Mesenchymal stem cell (in vitro differentiated cells and primary cell): ENCODE measurements around the gene COL4A2.

ENCODE experiments used
- DNase-seq: peaks from one replicate; pipeline ENCODE4 v3.0.0-alpha.2; 2013
- H2AFZ ChIP-seq: one replicate; pipeline ENCODE4 v1.6.1; 2013; ENCODE audit warnings: low read depth, mild to moderate bottlenecking, control low read depth, inconsistent platforms, low read length, moderate library complexity
- H2AK5ac ChIP-seq: 2 replicates; pipeline ENCODE4 v1.6.1; 2013; ENCODE audit warnings: low read length, moderate library complexity, mild to moderate bottlenecking, inconsistent platforms; ENCODE audit not compliant: severe bottlenecking
- H2BK120ac ChIP-seq: one replicate; pipeline ENCODE4 v1.6.1; 2013; ENCODE audit warnings: low read depth, mild to moderate bottlenecking, inconsistent platforms, low read length, moderate library complexity
- H2BK12ac ChIP-seq, 2 experiments: one replicate each; pipeline ENCODE4 v1.6.1; 2013; ENCODE audit warnings: inconsistent platforms in 2 of 2, low read length in 2 of 2, mild to moderate bottlenecking in 2 of 2, moderate library complexity in 2 of 2, control low read depth in 1 of 2
- H2BK15ac ChIP-seq: one replicate; pipeline ENCODE4 v1.6.1; 2013; ENCODE audit warnings: mild to moderate bottlenecking, low read depth, inconsistent platforms; ENCODE audit not compliant: poor library complexity, severe bottlenecking
- H2BK5ac ChIP-seq: 2 replicates; pipeline ENCODE4 v1.6.1; 2013; ENCODE audit warnings: low read depth, mild to moderate bottlenecking, low read length, control low read depth, inconsistent platforms; ENCODE audit not compliant: poor library complexity, severe bottlenecking
- H3K14ac ChIP-seq, 2 experiments: one replicate each; pipeline ENCODE4 v1.6.1; 2013; ENCODE audit warnings: inconsistent platforms in 2 of 2, low read length in 2 of 2, control low read depth in 1 of 2, mild to moderate bottlenecking in 1 of 2, moderate library complexity in 1 of 2
- H3K18ac ChIP-seq, 2 experiments: one replicate each; pipeline ENCODE4 v1.6.1; 2013; ENCODE audit warnings: inconsistent platforms in 2 of 2, low read length in 2 of 2, control low read depth in 1 of 2, low read depth in 1 of 2, mild to moderate bottlenecking in 1 of 2
- H3K23ac ChIP-seq, 2 experiments: one replicate each; pipeline ENCODE4 v1.6.1; 2013; ENCODE audit warnings: inconsistent platforms in 2 of 2, low read length in 2 of 2, mild to moderate bottlenecking in 2 of 2, moderate library complexity in 2 of 2, control low read depth in 1 of 2
- H3K27ac ChIP-seq: 2 replicates; pipeline ENCODE4 v1.5.1; 2013; ENCODE audit warnings: mild to moderate bottlenecking, moderate library complexity, low read length, control low read depth, inconsistent platforms; ENCODE audit not compliant: poor library complexity, severe bottlenecking
- H3K27me3 ChIP-seq, 2 experiments: 2 replicates each; pipeline versions ENCODE4 v1.6.1 to v1.7.0; 2013; ENCODE audit warnings: low read length in 2 of 2, mild to moderate bottlenecking in 2 of 2, moderate library complexity in 2 of 2, control low read depth in 1 of 2, inconsistent platforms in 1 of 2; ENCODE audit not compliant: control insufficient read depth in 1 of 2, insufficient read depth in 1 of 2
- H3K36me3 ChIP-seq, 2 experiments: 2 replicates each; pipeline versions ENCODE4 v1.6.1 to v1.7.0; 2013; ENCODE audit warnings: low read length in 2 of 2, control low read depth in 1 of 2, inconsistent platforms in 1 of 2, low read depth in 1 of 2, mild to moderate bottlenecking in 1 of 2; ENCODE audit not compliant: insufficient read depth in 2 of 2, control insufficient read depth in 1 of 2
- H3K4ac ChIP-seq, 2 experiments: one replicate each; pipeline ENCODE4 v1.6.1; 2013; ENCODE audit warnings: inconsistent platforms in 2 of 2, low read length in 2 of 2, mild to moderate bottlenecking in 2 of 2, moderate library complexity in 2 of 2, control low read depth in 1 of 2, low read depth in 1 of 2
- H3K4me1 ChIP-seq: 2 replicates; pipeline ENCODE4 v1.6.1; 2013; ENCODE audit warnings: low read depth, low read length, control low read depth; ENCODE audit not compliant: control insufficient read depth, insufficient read depth
- H3K4me2 ChIP-seq: 2 replicates; pipeline ENCODE4 v1.6.1; 2013; ENCODE audit warnings: low read length, mild to moderate bottlenecking, inconsistent platforms; ENCODE audit not compliant: poor library complexity, severe bottlenecking
- H3K4me3 ChIP-seq, 2 experiments: 2 replicates each; pipeline versions ENCODE4 v1.5.1 to v1.7.0; 2013; ENCODE audit warnings: low read length in 2 of 2, mild to moderate bottlenecking in 2 of 2, control low read depth in 1 of 2, low read depth in 1 of 2; ENCODE audit not compliant: insufficient read depth in 1 of 2
- H3K79me1 ChIP-seq: replicated peaks from 2 replicates; pipeline ENCODE4 v1.6.1; 2013; ENCODE audit warnings: mild to moderate bottlenecking, control low read depth, low read length, inconsistent platforms; ENCODE audit not compliant: poor library complexity, severe bottlenecking
- H3K9ac ChIP-seq: 2 replicates; pipeline ENCODE4 v1.7.0; 2013; ENCODE audit warnings: mild to moderate bottlenecking, low read length, moderate library complexity
- H3K9me3 ChIP-seq: 2 replicates; pipeline ENCODE4 v1.7.0; 2013; ENCODE audit warnings: mild to moderate bottlenecking, low read length; ENCODE audit not compliant: control insufficient read depth
- H4K8ac ChIP-seq: one replicate; pipeline ENCODE4 v1.6.1; 2013; ENCODE audit warnings: inconsistent platforms, mild to moderate bottlenecking, low read length, moderate library complexity
- H4K91ac ChIP-seq: one replicate; pipeline ENCODE4 v1.6.1; 2013; ENCODE audit warnings: mild to moderate bottlenecking, low read length, inconsistent platforms
- WGBS: methylation state at CpG from one replicate; pipeline ENCODE4 v1.1.7; 2013; ENCODE audit warnings: mixed read lengths; 5-methylcytosine and 5-hydroxymethylcytosine counted together

COL4A2 gene

GRCh38 chr13:110266431-110266809 is 40.7 kb upstream of the COL4A2 start:
- H3K27ac ChIP-seq, result no peak overlapping the region
- no peak overlapping the region for H3K9ac ChIP-seq
- no peak overlapping the region for H3K4me3 ChIP-seq
- H3K14ac ChIP-seq, result no peak overlapping the region
- H2BK12ac ChIP-seq, result no peak overlapping the region
- peaks cover 16% of the 10 kb centered on the region for H3K79me1 ChIP-seq
- H3K4me2 ChIP-seq, result no peak overlapping the region
- H2BK120ac ChIP-seq, result no peak overlapping the region
- no peak overlapping the region for H2BK15ac ChIP-seq
- peaks cover 5 to 44% of the 10 kb centered on the region in 2 experiments for H3K36me3 ChIP-seq
- H2BK5ac ChIP-seq, result no peak overlapping the region
- H3K27me3 ChIP-seq, result no peaks in the 10 kb centered on the region
- no peak for DNase-seq
- no peak overlapping the region for H2AFZ ChIP-seq
- H2AK5ac ChIP-seq, result no peak overlapping the region
- no peak overlapping the region for H3K18ac ChIP-seq
- no peak overlapping the region for H4K91ac ChIP-seq
- H3K4me1 ChIP-seq, result peaks cover 43% of the 10 kb centered on the region
- no peak overlapping the region for H3K4ac ChIP-seq
- WGBS, result 97% methylated on average over 6 of the region's 8 CpGs
- H4K8ac ChIP-seq, result no peak overlapping the region
- H3K9me3 ChIP-seq, result no peaks in the 10 kb centered on the region
- no peak overlapping the region for H3K23ac ChIP-seq

GRCh38 chr13:110266983-110267382 is 40.1 kb upstream of the COL4A2 start:
- Histone ChIP-seq H2BK12ac (no peak overlapping the region), H3K36me3 (peaks cover 5 to 44% of the 10 kb centered on the region in 2 experiments), H4K8ac (no peak overlapping the region), H2BK120ac (no peak overlapping the region), H2AK5ac (no peak overlapping the region), H3K27me3 (no peaks in the 10 kb centered on the region), H4K91ac (no peak overlapping the region), H3K4me1 (peaks cover 38% of the 10 kb centered on the region), H3K79me1 (peaks cover 14% of the 10 kb centered on the region), H2BK15ac (no peak overlapping the region), H3K27ac (no peak overlapping the region), H3K9ac (no peak overlapping the region), H3K4ac (no peak overlapping the region), H3K14ac (no peak overlapping the region), H3K9me3 (no peaks in the 10 kb centered on the region), H3K23ac (no peak overlapping the region), H3K4me2 (no peak overlapping the region), H3K4me3 (no peak overlapping the region), H2BK5ac (no peak overlapping the region), H3K18ac (no peak overlapping the region), H2AFZ (no peak overlapping the region)
- WGBS, result 90% methylated on average over 10 of the region's 10 CpGs
- no peak for DNase-seq

- WGBS, result 96% methylated on average over 6 of the region's 6 CpGs
- H3K9me3 ChIP-seq, result no peaks in the 10 kb centered on the region
Observed at GRCh38 chr13:110268061-110268460, 39.0 kb upstream of the COL4A2 start.

DNA sequence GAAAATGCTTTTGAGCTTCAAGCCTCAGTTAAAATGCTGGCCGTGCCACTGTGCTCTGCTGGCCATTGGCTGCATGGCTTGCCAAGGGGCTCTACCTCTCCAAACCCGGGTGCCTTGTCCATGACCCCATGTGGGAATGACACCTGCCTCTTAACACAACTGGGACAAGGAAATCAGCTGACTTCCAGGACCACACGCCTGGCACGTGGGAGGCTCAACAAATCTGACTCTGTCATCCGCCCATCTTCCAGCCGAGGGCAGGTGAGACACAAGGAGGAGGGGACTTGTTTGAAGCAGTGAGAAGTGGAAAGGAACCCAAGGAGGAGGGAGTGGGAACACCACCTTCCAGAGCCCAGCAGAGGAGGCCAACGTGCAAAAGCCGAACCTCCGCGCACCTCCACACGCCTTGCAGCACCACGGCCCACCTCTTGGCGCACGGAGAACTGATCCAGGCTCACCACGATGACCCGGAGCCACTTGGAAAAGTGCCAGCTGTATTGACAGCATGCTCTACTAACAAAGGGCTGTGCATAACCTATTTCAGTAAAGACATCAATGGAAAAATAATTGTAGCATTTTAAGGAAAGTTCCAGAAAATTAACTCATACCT is 38.4 kb upstream of the COL4A2 start:
- Histone ChIP-seq H3K9me3 (no peaks in the 10 kb centered on the region), H3K4ac (no peak overlapping the region), H3K23ac (no peak overlapping the region), H4K8ac (no peak overlapping the region), H2BK120ac (no peak overlapping the region), H2BK15ac (no peak overlapping the region), H3K4me1 (peaks cover 29% of the 10 kb centered on the region), H2AK5ac (no peak overlapping the region), H3K18ac (peak overlapping the region in 1 of 2 experiments; percentile 16), H3K4me3 (no peak overlapping the region), H3K14ac (no peak overlapping the region), H3K36me3 (peaks cover 5 to 50% of the 10 kb centered on the region in 2 experiments), H2AFZ (no peak overlapping the region), H2BK5ac (no peak overlapping the region), H3K4me2 (no peak overlapping the region), H2BK12ac (no peak overlapping the region), H3K9ac (no peak overlapping the region), H4K91ac (no peak overlapping the region), H3K27me3 (no peaks in the 10 kb centered on the region), H3K79me1 (peaks cover 14% of the 10 kb centered on the region), H3K27ac (no peak overlapping the region)
- DNase-seq, result no peak
- 95% methylated on average over 15 of the region's 16 CpGs for WGBS

More at GRCh38 chr13:110268061-110268460, 39.0 kb upstream of the COL4A2 start:
- H2BK5ac ChIP-seq, result no peak overlapping the region
- H3K23ac ChIP-seq, result no peak overlapping the region
- H4K8ac ChIP-seq, result no peak overlapping the region
- H3K4me2 ChIP-seq, result no peak overlapping the region
- H3K9ac ChIP-seq, result no peak overlapping the region
- H3K18ac ChIP-seq, result peak overlapping the region in 1 of 2 experiments; percentile 6
- H3K36me3 ChIP-seq, result peaks cover 5 to 50% of the 10 kb centered on the region in 2 experiments
- peaks cover 31% of the 10 kb centered on the region for H3K4me1 ChIP-seq
- H2BK120ac ChIP-seq, result no peak overlapping the region
- no peak overlapping the region for H2BK12ac ChIP-seq
- no peak overlapping the region for H3K4me3 ChIP-seq
- H3K4ac ChIP-seq, result no peak overlapping the region
- peak overlapping the region in 1 of 2 experiments; percentile 68 for H3K14ac ChIP-seq
- no peaks in the 10 kb centered on the region for H3K27me3 ChIP-seq
- H2AK5ac ChIP-seq, result no peak overlapping the region
- no peak overlapping the region for H2AFZ ChIP-seq
- no peak overlapping the region for H3K27ac ChIP-seq
- peaks cover 13% of the 10 kb centered on the region for H3K79me1 ChIP-seq
- no peak overlapping the region for H2BK15ac ChIP-seq
- no peak for DNase-seq
- no peak overlapping the region for H4K91ac ChIP-seq
